Measurements from ENCODE around the gene ABHD11. TPM values are rescaled to one million over a fixed set of nuclear protein-coding genes. Genes with fewer than 3 reads are reported as not detected.
A peak's percentile ranks its signal among the peaks of the same experiment; 100 is the strongest.
"Not testable (repeated sequence)": the region's sequence is repeated elsewhere in the genome, so short reads cannot be mapped to it uniquely, and the experiment has no call there.

The ABHD11 gene, protein sequence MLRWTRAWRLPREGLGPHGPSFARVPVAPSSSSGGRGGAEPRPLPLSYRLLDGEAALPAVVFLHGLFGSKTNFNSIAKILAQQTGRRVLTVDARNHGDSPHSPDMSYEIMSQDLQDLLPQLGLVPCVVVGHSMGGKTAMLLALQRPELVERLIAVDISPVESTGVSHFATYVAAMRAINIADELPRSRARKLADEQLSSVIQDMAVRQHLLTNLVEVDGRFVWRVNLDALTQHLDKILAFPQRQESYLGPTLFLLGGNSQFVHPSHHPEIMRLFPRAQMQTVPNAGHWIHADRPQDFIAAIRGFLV
- 10 to 100 TPM; 14.4 to 17.8 TPM for total RNA-seq

DNA sequence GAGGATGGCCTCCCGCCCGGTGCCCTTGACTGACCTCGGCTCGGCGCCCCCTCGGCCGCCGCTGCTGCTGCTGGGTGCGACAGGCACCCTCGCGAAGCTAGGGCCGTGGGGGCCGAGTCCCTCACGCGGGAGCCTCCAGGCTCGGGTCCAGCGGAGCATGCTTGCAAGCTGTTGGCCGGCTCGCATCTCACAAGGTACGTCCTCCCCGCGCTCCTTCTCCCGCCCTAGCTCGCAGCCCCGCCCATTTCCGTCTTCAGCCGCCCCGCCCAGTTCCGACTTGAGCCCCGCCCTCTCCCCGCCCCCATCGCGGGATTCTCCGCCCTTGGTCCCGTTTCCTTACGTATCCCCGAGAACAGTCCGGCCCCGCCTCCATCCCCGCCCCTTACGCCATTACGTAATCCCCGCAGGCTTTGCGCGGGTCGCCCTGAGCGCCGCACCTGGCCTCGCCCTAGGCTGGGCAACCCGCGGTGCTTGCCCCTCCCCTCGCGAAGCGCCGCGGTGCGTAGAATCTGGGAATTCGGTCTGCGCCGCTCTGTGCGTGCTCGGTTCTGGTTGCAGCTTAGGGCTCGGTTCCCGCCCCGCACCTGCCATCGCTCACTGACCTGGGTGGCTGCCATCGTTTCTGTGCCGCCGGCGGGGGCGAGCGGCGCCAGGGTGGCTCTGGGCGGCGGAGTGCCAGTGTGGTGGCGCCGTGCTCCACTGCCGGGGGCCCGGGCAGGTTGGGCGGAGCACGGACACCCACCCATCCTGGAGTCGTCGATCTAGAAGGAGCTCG, at the start of gene ABHD11:
Gene ABHD11, minus strand, starts transcription at position 191 of the 775 bp plus-strand sequence. Its CDS starts 32 bp downstream, at position 159.
- intact Hi-C loops (cut with DNase I, micrococcal nuclease): loop anchor here (1.0 to 10.0 kb wide), 15 partner anchors 19 to 911 kb away; partner anchors contain the start of genes TBL2 (in 2 of the 2), BAZ1B (in 1 of the 2), BCL7B (in 1 of the 2) and BUD23 (in 1 of the 2)
- ChIA-PET POLR2A (interaction anchor here (0.5 to 1.5 kb wide), 5 partner anchors 9 to 216 kb away, joined by 3 to 6 read pairs (median 3); partner anchors contain the start of genes BAZ1B, STX1A and TBL2), CTCF (interaction anchor here (0.6 to 2.5 kb wide), 5 partner anchors 10 to 132 kb away, joined by 3 to 14 read pairs (median 4); no protein-coding TSS in a partner anchor)
- Mint-ChIP-seq H3K27ac (peak within 1 kb of the TSS; percentile 93), H3K4me1 (peaks cover 19% of the 10 kb centered on the region), H3K27me3 (no peaks in the 10 kb centered on the region), H3K9me3 (ENCODE audit: low read depth) (no peaks in the 10 kb centered on the region), H3K4me3 (peak within 1 kb of the TSS; percentile 91), H3K36me3 (ENCODE audit: low read depth) (peaks cover 6% of the 10 kb centered on the region)
- DNase-seq (peak; percentile 99), ATAC-seq (peak; percentile 86)

DNA sequence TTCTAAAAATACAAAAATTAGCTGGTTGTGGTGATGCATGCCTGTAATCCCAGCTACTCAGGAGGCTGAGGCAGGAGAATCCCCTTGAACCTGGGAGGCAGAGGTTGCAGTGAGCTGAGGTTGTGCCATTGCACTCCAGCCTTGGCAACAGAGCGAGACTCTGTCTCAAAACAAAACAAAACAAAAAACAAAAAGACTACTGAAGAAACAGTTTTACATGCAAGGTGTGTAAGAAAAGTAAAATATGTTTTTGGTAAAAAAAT, 49.1 kb upstream of the ABHD11 start:
- H3K9me3 Mint-ChIP-seq (ENCODE audit: low read depth); ATAC-seq; POLR2A ChIA-PET; H3K36me3 Mint-ChIP-seq (ENCODE audit: low read depth); DNase-seq; H3K4me3 Mint-ChIP-seq; H3K27me3 Mint-ChIP-seq; intact Hi-C loops (cut with DNase I, micrococcal nuclease); H3K27ac Mint-ChIP-seq; H3K4me1 Mint-ChIP-seq; CTCF ChIA-PET: not testable (repeated sequence)

DNA sequence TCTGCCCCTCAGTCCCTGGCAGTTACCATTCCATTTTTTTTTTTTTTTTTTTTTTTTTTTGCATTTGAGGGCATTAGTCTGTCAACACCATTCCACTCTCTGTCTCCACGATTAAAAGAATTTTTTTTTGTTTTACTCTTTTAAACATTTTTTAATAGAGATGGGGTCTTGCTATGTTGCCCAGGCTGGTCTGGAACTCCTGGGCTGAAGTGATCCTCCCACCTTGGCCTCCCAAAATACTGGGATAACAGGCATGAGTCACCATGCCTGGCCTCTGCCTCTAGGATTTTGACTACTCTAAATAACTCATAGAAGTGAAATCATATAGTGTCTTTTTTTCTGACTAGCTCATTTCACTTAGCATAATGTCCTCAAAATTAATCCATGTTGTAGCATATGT, 48.0 kb upstream of the ABHD11 start:
- CTCF ChIA-PET: no interaction called here
- Mint-ChIP-seq H3K27me3 (peaks cover 2% of the 10 kb centered on the region), H3K4me3 (no peak overlapping the region), H3K27ac (no peak overlapping the region), H3K9me3 (ENCODE audit: low read depth) (no peaks in the 10 kb centered on the region), H3K4me1 (no peaks in the 10 kb centered on the region), H3K36me3 (ENCODE audit: low read depth) (no peaks in the 10 kb centered on the region)
- intact Hi-C loops (cut with DNase I, micrococcal nuclease): no loop called here
- DNase-seq: no peak
- no peak for ATAC-seq
- POLR2A ChIA-PET: no interaction called here

DNA sequence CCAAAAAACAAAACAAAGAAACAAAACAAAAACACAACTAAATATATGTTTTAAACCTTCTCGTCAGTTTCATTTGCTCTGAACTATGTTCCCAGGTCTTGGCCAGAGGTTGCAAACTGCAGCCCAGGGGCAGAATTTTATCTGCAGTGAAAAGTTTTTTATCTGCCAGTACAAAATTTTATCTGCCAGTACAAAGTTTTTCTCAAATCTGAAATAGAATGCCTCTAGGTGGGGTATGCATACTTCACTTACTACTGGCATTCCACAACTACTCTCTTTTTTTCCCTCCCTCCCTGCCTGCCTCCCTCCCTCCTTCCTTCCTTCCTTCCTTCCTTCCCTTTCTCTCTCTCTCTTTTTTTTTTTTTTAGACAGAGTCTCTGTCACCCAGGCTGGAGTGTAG, 40.9 kb upstream of the ABHD11 start:
- ATAC-seq (no peak), DNase-seq (no peak)
- Mint-ChIP-seq H3K36me3 (ENCODE audit: low read depth) (no peaks in the 10 kb centered on the region), H3K27ac (no peak overlapping the region), H3K9me3 (ENCODE audit: low read depth) (no peaks in the 10 kb centered on the region), H3K4me3 (no peak overlapping the region), H3K27me3 (peaks cover 4% of the 10 kb centered on the region), H3K4me1 (no peaks in the 10 kb centered on the region)
- intact Hi-C loops (cut with DNase I, micrococcal nuclease): no loop called here
- CTCF ChIA-PET: no interaction called here
- POLR2A ChIA-PET: no interaction called here

DNA sequence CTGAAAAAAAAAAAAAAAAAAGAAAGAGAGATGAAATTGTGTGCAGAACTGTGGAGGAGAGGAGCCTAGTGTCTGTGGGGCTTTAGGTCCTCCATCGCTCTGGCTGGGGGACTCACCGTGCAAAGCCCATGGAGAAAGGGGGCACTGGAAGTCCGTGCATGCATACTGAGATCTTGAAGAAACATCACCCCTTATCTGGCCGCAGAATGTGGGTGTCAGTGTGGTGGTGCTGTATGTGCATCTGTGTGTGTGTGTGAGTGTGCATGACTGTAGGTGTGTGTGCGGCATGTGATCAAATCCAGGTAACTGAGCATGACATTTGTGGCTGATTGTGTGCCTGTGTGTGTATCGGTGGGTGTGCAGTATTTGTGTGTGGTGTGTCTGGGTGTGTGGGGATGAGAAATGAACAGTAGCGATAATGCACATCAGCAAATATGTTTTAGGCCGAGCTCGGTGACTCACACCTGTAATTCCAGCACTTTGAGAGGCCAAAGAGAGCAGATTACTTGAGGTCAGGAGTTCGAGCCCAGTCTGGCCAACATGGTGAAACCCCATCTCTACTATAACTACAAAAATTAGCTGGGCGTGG, 40.3 kb upstream of the ABHD11 start:
- Mint-ChIP-seq H3K4me3 (no peak overlapping the region), H3K27me3 (peaks cover 8% of the 10 kb centered on the region), H3K4me1 (no peaks in the 10 kb centered on the region), H3K27ac (no peak overlapping the region), H3K9me3 (ENCODE audit: low read depth) (no peaks in the 10 kb centered on the region), H3K36me3 (ENCODE audit: low read depth) (no peaks in the 10 kb centered on the region)
- intact Hi-C loops (cut with DNase I, micrococcal nuclease): no loop called here
- ATAC-seq (no peak), DNase-seq (no peak)
- ChIA-PET POLR2A (no interaction called here), CTCF (no interaction called here)

DNA sequence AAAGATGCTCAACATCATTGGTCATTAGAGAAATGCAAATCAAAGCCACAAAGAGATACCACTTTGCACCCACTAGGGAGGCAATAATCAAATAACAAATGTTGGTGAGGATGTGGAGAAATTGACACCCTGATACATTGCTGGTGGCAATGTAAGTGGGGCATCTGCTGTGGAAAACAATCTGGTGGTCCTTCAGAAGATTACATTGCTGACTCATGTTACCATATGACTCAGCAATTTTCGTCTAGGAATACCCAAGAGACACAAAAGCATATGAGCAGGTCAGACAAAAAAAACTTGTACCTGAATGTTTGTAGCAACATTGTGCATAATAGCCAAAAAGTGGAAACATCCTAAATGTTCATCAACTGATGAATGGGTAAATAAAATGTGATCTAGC, 36.3 kb upstream of the ABHD11 start:
- peaks cover 5% of the 10 kb centered on the region for H3K4me1 Mint-ChIP-seq
- no peak for DNase-seq
- H3K9me3 Mint-ChIP-seq (ENCODE audit: low read depth): no peaks in the 10 kb centered on the region
- CTCF ChIA-PET: no interaction called here
- H3K36me3 Mint-ChIP-seq (ENCODE audit: low read depth): no peaks in the 10 kb centered on the region
- no peak overlapping the region for H3K27ac Mint-ChIP-seq
- H3K4me3 Mint-ChIP-seq: no peak overlapping the region
- POLR2A ChIA-PET: no interaction called here
- intact Hi-C loops (cut with DNase I, micrococcal nuclease): no loop called here
- H3K27me3 Mint-ChIP-seq: peaks cover 20% of the 10 kb centered on the region
- ATAC-seq: no peak

DNA sequence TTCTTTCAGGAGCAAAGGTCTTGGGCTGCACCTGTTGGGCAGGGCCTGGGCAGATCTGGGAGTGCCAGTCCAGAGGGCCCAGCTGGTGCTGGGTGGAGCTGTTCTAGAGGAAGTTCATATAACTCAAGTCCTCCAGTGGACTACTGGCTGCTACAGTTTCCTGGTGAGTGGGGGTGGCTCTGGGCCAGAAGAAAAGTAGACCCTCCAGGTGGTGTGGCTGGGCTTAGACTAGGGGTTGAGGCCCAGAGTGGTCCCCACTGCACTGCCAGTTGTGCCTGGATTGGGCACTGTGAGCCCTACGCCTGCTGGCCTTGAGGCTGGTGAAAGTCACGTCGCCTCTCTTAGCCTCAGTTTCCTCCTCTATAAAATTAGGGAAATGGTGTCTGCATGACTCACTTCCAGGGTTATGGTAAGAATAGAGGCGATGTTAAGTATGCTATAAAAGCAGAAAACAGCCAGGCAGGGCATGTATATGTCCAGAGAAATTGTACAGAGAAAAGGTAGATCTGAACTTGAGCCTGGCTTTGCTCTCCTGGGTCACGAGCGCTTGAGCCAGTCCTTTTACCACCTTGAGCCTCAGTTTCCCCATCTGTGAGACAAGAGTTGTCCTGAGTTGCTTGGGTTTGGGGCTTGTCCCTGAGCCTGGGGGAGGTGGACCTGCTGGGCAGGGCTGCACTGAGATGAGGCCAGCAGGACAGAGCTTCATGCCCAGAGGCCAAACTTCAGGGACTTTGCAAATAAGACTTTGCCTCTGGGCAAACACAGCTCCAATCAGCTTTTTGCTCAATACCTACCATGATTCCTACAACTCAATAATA, 35.3 kb upstream of the ABHD11 start:
- Mint-ChIP-seq H3K9me3 (ENCODE audit: low read depth) (no peaks in the 10 kb centered on the region), H3K4me3 (no peak overlapping the region), H3K27me3 (peaks cover 23% of the 10 kb centered on the region), H3K36me3 (ENCODE audit: low read depth) (no peaks in the 10 kb centered on the region), H3K4me1 (peaks cover 5% of the 10 kb centered on the region), H3K27ac (no peak overlapping the region)
- intact Hi-C loops (cut with DNase I, micrococcal nuclease): no loop called here
- ATAC-seq (no peak), DNase-seq (no peak)
- ChIA-PET POLR2A (no interaction called here), CTCF (interaction anchor here (0.7 kb wide), 1 partner anchor 152 kb away, joined by 3 read pairs; no protein-coding TSS in a partner anchor)

DNA sequence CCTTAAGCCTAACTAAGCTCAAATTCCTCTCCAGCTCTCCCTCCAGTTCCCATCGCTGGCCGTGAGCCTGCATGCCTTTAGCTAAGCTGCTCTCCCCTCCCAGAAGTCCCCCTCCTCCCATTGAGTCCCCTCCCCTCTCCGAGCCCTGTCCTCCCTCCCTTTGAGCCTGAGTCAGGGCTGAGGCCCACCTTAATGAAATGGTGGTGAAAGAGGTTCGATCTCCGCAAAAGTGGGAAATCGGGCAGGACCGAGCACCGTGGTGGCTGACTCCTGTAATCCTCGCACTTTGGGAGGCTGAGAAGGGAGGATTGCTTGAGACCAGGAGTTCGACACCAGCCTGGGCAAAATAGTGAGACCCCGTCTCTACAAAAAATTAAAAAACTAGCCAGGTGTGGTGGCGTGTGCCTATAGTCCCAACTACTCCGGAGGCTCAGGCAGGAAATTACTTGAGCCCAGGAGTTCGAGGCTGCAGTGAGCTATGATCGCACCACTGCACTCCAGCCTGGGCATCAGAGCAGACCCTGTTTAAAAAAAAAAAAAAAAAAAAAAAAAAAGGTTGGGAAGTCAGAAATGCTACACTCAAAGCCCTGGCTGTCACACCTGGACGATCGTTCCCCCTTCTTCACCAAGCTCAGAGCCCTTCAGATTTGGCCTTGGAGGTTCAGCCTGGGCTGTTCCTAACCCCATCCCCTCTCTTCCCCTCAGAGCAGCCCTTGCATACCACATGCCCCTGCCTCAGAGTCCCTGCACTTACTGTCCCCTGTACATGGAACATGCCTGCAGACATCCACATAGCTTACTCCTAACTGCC, 32.5 kb upstream of the ABHD11 start:
- Mint-ChIP-seq H3K4me1 (peaks cover 8% of the 10 kb centered on the region), H3K36me3 (ENCODE audit: low read depth) (no peaks in the 10 kb centered on the region), H3K27me3 (peaks cover 30% of the 10 kb centered on the region), H3K9me3 (ENCODE audit: low read depth) (no peaks in the 10 kb centered on the region), H3K27ac (no peak overlapping the region), H3K4me3 (no peak overlapping the region)
- DNase-seq: no peak
- intact Hi-C loops (cut with DNase I, micrococcal nuclease): no loop called here
- ChIA-PET POLR2A (interaction anchor here (0.7 kb wide), 1 partner anchor 12 kb away, joined by 5 read pairs; no protein-coding TSS in a partner anchor), CTCF (interaction anchor here (0.5 to 0.7 kb wide), 2 partner anchors 15 to 95 kb away, joined by 3 to 5 read pairs; no protein-coding TSS in a partner anchor)
- no peak for ATAC-seq

DNA sequence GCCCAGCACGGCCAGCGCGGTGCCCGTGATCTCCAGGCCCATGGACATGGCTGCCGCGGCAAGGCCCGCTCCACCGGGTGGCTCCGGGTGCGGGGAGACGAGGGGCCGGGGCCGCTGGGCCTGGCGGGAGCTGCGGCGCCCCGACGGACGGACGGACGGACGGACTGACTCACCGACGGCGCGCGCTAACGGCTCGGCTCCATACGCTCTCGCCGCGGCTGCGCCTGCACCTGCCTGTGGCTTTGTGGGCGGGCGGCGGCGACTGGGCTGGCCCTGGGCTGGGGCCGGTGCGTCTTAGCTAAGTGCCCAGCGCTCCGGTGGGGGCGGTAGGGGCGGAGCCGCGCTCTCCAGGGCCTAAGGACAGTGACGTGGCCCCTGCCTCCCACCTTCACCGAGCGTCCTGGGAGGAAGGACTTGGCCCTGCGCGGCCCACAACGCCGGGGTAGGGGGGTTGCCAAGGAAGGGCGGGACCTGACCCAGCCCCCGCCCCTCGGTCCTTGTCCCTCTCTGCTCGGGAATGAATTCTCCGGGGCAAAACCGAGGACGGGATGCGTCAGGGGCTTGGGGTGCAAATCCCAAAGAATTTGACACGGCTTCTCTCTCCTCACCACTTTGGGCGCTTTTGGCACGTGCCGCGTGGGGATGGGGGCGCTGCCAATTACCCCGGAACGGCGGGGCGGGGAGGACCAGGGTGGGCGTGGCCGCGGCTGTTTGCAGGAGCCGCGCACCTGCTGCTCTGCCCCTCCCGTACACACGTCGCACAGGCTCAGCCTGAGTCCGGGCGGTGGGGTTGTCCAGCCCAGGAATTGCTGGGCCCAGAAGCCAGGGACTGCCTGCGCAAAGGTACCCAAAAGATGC, 31.6 kb upstream of the ABHD11 start, which contains the start of gene CLDN3:
Gene CLDN3, minus strand, starts transcription at position 269 of the 858 bp plus-strand sequence. Its CDS starts 221 bp downstream, at position 48.
- Mint-ChIP-seq H3K4me1 (peaks cover 8% of the 10 kb centered on the region), H3K27me3 (peaks cover 30% of the 10 kb centered on the region), H3K4me3 (no peak within 1 kb of the TSS), H3K27ac (no peak within 1 kb of the TSS), H3K9me3 (ENCODE audit: low read depth) (no peaks in the 10 kb centered on the region), H3K36me3 (ENCODE audit: low read depth) (no peaks in the 10 kb centered on the region)
- intact Hi-C loops (cut with DNase I, micrococcal nuclease): no loop called here
- ATAC-seq (peak; percentile 51), DNase-seq (peak; percentile 41)
- ChIA-PET POLR2A (interaction anchor here (0.5 kb wide), 1 partner anchor 97 kb away, joined by 3 read pairs; no protein-coding TSS in a partner anchor), CTCF (no interaction called here)

DNA sequence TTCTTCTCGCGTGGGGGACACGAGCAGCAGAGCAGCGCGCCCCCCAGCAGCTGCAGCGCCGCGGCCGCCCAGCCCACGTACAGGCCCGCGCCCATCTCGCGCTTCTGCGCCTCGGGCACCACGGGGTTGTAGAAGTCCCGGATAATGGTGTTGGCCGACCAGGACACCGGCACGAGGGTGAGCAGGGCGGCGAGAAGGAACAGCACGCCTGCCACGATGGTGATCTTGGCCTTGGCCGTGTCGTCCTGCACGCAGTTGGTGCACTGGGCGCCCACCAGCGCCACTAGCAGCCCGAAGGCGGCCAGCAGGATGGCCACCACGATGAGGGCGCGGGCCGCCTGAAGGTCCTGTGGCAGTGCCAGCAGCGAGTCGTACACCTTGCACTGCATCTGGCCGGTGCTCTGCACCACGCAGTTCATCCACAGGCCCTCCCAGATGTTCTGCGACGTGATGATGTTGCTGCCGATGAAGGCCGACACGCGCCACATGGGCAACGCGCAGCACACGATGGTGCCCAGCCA, 30.9 kb upstream of the ABHD11 start:
- ChIA-PET POLR2A (interaction anchor here (0.5 kb wide), 1 partner anchor 96 kb away, joined by 3 read pairs; no protein-coding TSS in a partner anchor), CTCF (no interaction called here)
- Mint-ChIP-seq H3K9me3 (ENCODE audit: low read depth) (no peaks in the 10 kb centered on the region), H3K27me3 (peaks cover 27% of the 10 kb centered on the region), H3K4me1 (peaks cover 8% of the 10 kb centered on the region), H3K27ac (no peak overlapping the region), H3K36me3 (ENCODE audit: low read depth) (no peaks in the 10 kb centered on the region), H3K4me3 (no peak overlapping the region)
- DNase-seq (no peak), ATAC-seq (no peak)
- intact Hi-C loops (cut with DNase I, micrococcal nuclease): no loop called here
